OCI-LY3 (cell line): ENCODE data around the gene RPL18.

Experiments
- CTCF ChIP-seq: fragments of 200-600, 300-600 bp; sonication (generic); IDR thresholded peaks from 2 replicates; pipeline ENCODE4 v1.5.1; 2014; ENCODE audit warnings: antibody characterized with exemption, low read length, low read depth
- EZH2phosphoT487 ChIP-seq: fragments of 200-600 bp; shearing (Covaris generic); IDR thresholded peaks from 2 replicates; pipeline ENCODE4 v1.6.1; 2018; ENCODE audit warnings: antibody characterized with exemption, mixed run types, low read depth

DNA sequence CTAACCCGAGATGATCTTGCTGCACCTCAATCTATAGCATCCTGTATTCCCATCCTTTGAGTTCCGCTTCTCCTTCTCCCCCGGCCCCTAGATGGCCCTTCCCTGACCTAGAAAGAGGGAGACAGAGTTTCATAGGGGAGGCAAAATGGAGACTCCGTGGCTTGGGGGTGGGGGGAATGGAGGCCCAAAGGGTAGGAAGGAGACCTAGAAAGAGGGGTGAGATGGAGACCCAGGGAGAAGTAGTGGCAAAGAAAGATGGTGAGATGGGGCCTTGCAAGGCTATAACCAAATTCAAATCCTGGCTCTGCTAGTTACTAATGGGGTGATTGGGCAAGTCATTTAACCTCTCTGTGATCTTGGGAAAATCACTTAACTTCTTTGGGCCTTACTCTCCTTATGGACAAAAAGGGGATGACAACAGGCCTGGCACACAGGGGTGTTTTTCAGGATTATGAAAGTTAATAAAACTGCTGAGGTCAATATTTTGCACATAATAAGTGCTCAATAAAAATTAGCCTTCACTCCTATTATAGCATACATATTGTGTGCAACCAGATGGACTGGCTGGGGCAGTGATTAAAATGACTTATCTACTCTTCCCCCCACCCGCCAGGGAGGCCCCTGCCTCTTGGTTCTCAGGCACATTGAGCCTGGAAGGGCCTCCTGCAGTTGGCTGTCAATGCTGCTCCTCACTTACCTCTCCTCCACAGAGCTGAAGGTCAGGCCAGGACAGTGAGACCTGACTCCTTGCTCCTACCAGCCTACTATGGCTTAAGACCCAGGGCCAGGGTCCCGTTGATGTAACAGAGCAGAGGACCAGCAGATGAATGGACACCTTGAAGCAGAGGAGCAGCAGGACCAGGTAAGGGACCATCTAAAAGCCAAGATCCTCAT, 961 bp upstream of the RPL18 start:
- no peak for TF ChIP-seq CTCF
- no peak for TF ChIP-seq EZH2phosphoT487
